GM23248 (cell line): Measurements from ENCODE around the gene LMX1A. TPM values are rescaled to one million over a fixed set of nuclear protein-coding genes. Genes with fewer than 3 reads are reported as not detected.

Source experiments
- DNase-seq: peaks from one replicate; pipeline ENCODE4 v3.0.0-alpha.2; 2015
- H2AFZ ChIP-seq: fragments of 200-600 bp; sonication (generic); 2 replicates; pipeline ENCODE4 v1.6.1; 2016; ENCODE audit warnings: antibody characterized with exemption
- H3F3A ChIP-seq: fragments of 200-600 bp; sonication (generic); 2 replicates; pipeline ENCODE4 v1.6.1; 2016; ENCODE audit warnings: mild to moderate bottlenecking, antibody characterized with exemption, mixed run types; ENCODE audit not compliant: insufficient read depth
- H3K27ac ChIP-seq: fragments of 200-600 bp; sonication (generic); 2 replicates; pipeline ENCODE4 v1.5.1; 2016; ENCODE audit warnings: mild to moderate bottlenecking
- H3K27me3 ChIP-seq: fragments of 200-600 bp; sonication (generic); replicated peaks from 2 replicates; pipeline ENCODE4 v1.6.1; 2016; ENCODE audit warnings: mild to moderate bottlenecking; ENCODE audit not compliant: insufficient read depth
- H3K36me3 ChIP-seq: fragments of 200-600 bp; sonication (generic); 2 replicates; pipeline ENCODE4 v1.6.1; 2016; ENCODE audit warnings: low read depth, mild to moderate bottlenecking
- H3K4me1 ChIP-seq: fragments of 200-600 bp; sonication (generic); 2 replicates; pipeline ENCODE4 v1.6.1; 2016; ENCODE audit warnings: mild to moderate bottlenecking; ENCODE audit not compliant: insufficient read depth
- H3K4me2 ChIP-seq: fragments of 200-600 bp; sonication (generic); one replicate; pipeline ENCODE4 v1.6.1; 2016; ENCODE audit warnings: mild to moderate bottlenecking; ENCODE audit not compliant: unreplicated experiment
- H3K4me3 ChIP-seq: fragments of 200-600 bp; sonication (generic); 2 replicates; pipeline ENCODE4 v1.5.1; 2016; ENCODE audit warnings: mild to moderate bottlenecking
- H3K79me2 ChIP-seq: fragments of 200-600 bp; sonication (generic); 2 replicates; pipeline ENCODE4 v1.6.1; 2016; ENCODE audit warnings: mild to moderate bottlenecking; ENCODE audit not compliant: insufficient read depth
- H3K9ac ChIP-seq: fragments of 200-600 bp; sonication (generic); 2 replicates; pipeline ENCODE4 v1.6.1; 2016; ENCODE audit warnings: mild to moderate bottlenecking
- H3K9me2 ChIP-seq: fragments of 200-600 bp; sonication (generic); 2 replicates; pipeline ENCODE4 v1.6.1; 2016; ENCODE audit warnings: mixed run types, mild to moderate bottlenecking, moderate library complexity; ENCODE audit not compliant: insufficient read depth
- H3K9me3 ChIP-seq: fragments of 200-600 bp; sonication (generic); one replicate; pipeline ENCODE4 v1.6.1; 2017; ENCODE audit warnings: low read depth
- H4K20me1 ChIP-seq: fragments of 200-600 bp; sonication (generic); 2 replicates; pipeline ENCODE4 v1.6.0; 2016; ENCODE audit not compliant: insufficient read depth
- EZH2 ChIP-seq: fragments of 200-600 bp; sonication (generic); IDR thresholded peaks from 2 replicates; pipeline ENCODE4 v1.6.1; 2018; ENCODE audit warnings: antibody characterized with exemption, mild to moderate bottlenecking; ENCODE audit not compliant: insufficient read depth, poor library complexity, severe bottlenecking
- EZH2phosphoT487 ChIP-seq: fragments of 200-600 bp; sonication (generic); IDR thresholded peaks from 2 replicates; pipeline ENCODE4 v1.6.1; 2018; ENCODE audit warnings: antibody characterized with exemption, moderate library complexity, mild to moderate bottlenecking, low read depth; ENCODE audit not compliant: insufficient read depth
- WGBS, 2 experiments: methylation state at CpG; one replicate each; pipeline ENCODE4 v1.1.6; 2015 to 2017; ENCODE audit warnings: low lambda C conversion rate in 2 of 2, low coverage in 1 of 2; ENCODE audit errors: missing lambda C conversion rate in 2 of 2; 5-methylcytosine and 5-hydroxymethylcytosine counted together
- in situ Hi-C: fragments of 300-500 bp; cut with MboI; formaldehyde crosslinking; loops from 2 replicates; pipeline ENCODE4 v1.15.0; 2020
- polyA plus RNA-seq: library from polyadenylated mRNA; unstranded; fragments of >200 nt; fragmentation: Nextera tagmentation; extraction: Ambion mirVana; gene quantifications from 2 replicates; pipeline ENCODE4 v1.2.1, GENCODE V29; 2016
- total RNA-seq: library from RNA; depleted of rRNA; stranded (reverse); fragments of >200 nt; shearing (Covaris generic); gene quantifications from 2 replicates; pipeline ENCODE4 v1.2.3, GENCODE V29; 2014

The LMX1A gene
- total and polyA plus RNA-seq, 2 experiments from 2014 or later = not detected

DNA sequence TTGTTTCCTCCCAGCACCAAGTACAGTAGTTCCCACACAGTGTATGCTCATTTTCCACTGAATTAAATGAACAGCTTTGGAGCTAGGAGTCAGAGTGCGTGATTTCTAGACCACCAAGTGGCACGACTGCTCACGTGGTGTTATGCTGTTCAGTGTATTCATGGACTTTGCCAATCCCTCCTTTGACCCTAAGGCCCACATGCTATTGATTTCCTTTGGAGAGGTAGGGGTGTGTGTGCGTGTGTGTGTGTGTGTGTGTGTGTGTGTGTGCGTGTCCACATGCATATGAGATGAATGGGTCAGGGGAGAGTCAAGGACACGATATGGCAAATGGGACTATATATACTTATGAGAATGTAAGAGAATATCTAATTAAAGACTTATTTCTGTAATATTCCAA, 177.2 kb downstream of the LMX1A start:
- DNase-seq = no peak
- Histone ChIP-seq H4K20me1 (no peaks in the 10 kb centered on the region), H3K9ac (no peak overlapping the region), H3K27ac (no peak overlapping the region), H3F3A (no peaks in the 10 kb centered on the region), H3K36me3 (no peaks in the 10 kb centered on the region), H3K4me2 (no peak overlapping the region), H3K27me3 (no peaks in the 10 kb centered on the region), H3K79me2 (no peaks in the 10 kb centered on the region), H3K4me1 (no peaks in the 10 kb centered on the region), H3K9me3 (no peaks in the 10 kb centered on the region), H3K4me3 (no peak overlapping the region), H3K9me2 (no peaks in the 10 kb centered on the region), H2AFZ (no peak overlapping the region)
- in situ Hi-C loops = no loop called here
- 11 to 17% methylated on average over 6 of the region's 6 CpGs for WGBS, 2 experiments
- TF ChIP-seq EZH2phosphoT487 (no peak), EZH2 (no peak)

DNA sequence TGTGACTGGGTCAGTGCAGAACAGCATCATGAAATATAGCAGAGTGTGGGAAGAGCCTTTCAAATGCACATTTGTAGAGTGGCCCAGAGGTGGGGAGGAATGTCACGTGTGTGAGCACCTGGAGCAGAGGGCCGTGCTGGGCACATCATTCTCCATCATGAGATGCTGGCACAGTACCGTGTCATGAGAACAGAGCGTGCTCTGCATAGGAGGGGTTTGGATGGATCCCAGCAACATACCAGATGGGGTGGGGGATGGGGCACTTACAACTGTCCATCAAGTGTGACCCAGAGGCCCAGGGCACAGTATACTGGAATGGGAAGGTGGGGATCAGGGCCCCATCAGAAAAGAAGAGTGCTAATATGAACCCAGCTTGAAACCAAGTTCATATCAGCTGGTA, 182.0 kb downstream of the LMX1A start:
- Histone ChIP-seq H3K79me2 (no peaks in the 10 kb centered on the region), H3K9me3 (no peaks in the 10 kb centered on the region), H3F3A (no peaks in the 10 kb centered on the region), H3K9ac (no peak overlapping the region), H3K4me2 (no peak overlapping the region), H3K27ac (no peak overlapping the region), H3K4me1 (no peaks in the 10 kb centered on the region), H3K4me3 (no peak overlapping the region), H4K20me1 (no peaks in the 10 kb centered on the region), H3K27me3 (no peaks in the 10 kb centered on the region; the same call in 1 of the 2 replicates), H3K36me3 (no peaks in the 10 kb centered on the region), H2AFZ (no peak overlapping the region), H3K9me2 (no peaks in the 10 kb centered on the region)
- TF ChIP-seq EZH2phosphoT487 = no peak
- TF ChIP-seq EZH2 = no peak
- DNase-seq = no peak
- in situ Hi-C loops = no loop called here
- 20 to 37% methylated on average over 4 of the region's 4 CpGs for WGBS, 2 experiments

DNA sequence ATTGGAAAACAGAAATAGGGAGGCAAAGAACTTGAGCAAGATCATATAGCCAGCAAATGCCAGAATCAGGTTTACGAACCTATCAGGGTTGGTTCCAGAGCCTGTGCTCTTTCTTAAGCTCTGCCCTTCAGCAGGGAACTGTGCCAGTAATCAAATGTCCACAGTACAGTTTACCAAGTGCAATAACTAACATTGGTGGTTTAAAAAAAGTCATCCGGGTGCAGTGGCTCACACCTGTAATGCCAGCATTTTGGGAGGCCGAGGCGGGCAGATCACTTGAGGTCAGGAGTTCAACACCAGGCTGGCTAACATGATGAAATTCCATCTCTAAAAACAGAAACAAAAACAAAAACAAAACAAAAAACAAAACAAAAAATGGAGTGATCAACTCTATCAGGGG, 182.7 kb downstream of the LMX1A start:
- no peaks in the 10 kb centered on the region for H3K79me2 ChIP-seq
- no peaks in the 10 kb centered on the region; the same call in 1 of the 2 replicates for H3K27me3 ChIP-seq
- H3K4me3 ChIP-seq = no peak overlapping the region
- H4K20me1 ChIP-seq = no peaks in the 10 kb centered on the region
- no peaks in the 10 kb centered on the region for H3K4me1 ChIP-seq
- in situ Hi-C loops = no loop called here
- no peak overlapping the region for H3K4me2 ChIP-seq
- H3K9ac ChIP-seq = no peak overlapping the region
- no peaks in the 10 kb centered on the region for H3K9me3 ChIP-seq
- H3F3A ChIP-seq = no peaks in the 10 kb centered on the region
- no peak overlapping the region for H2AFZ ChIP-seq
- no peak overlapping the region for H3K27ac ChIP-seq
- 38 to 47% methylated on average over 4 of the region's 4 CpGs for WGBS, 2 experiments
- no peak for TF ChIP-seq EZH2phosphoT487
- TF ChIP-seq EZH2 = no peak
- no peaks in the 10 kb centered on the region for H3K9me2 ChIP-seq
- no peak for DNase-seq
- no peaks in the 10 kb centered on the region for H3K36me3 ChIP-seq

DNA sequence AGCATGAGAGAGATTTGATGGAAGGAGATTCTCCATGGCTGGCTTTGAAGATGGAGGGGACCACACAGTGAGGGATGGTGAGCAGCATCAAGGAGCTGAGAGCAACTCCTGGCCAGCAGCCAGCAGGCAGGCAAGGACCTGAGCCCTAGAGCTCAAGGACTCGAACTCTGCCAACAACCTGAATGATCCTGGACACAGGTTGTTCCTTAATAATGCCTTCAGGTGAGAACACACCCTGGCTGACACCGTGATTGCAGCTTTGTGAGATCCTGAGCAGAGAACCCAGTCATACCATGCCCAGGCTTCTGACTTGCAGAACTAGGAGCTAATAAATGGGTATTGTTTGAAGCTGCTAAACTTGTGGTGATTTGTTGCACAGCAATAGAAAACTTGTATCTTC, 183.1 kb downstream of the LMX1A start:
- H3K4me3 ChIP-seq = no peak overlapping the region
- H3K4me2 ChIP-seq = no peak overlapping the region
- no peaks in the 10 kb centered on the region for H3K36me3 ChIP-seq
- H3K4me1 ChIP-seq = no peaks in the 10 kb centered on the region
- H4K20me1 ChIP-seq = no peaks in the 10 kb centered on the region
- H3K9ac ChIP-seq = no peak overlapping the region
- no peak overlapping the region for H2AFZ ChIP-seq
- H3K27ac ChIP-seq = no peak overlapping the region
- no peaks in the 10 kb centered on the region for H3K9me2 ChIP-seq
- H3K79me2 ChIP-seq = no peaks in the 10 kb centered on the region
- in situ Hi-C loops = no loop called here
- H3K9me3 ChIP-seq = no peaks in the 10 kb centered on the region
- H3K27me3 ChIP-seq = no peaks in the 10 kb centered on the region; the same call in 1 of the 2 replicates
- no peak for TF ChIP-seq EZH2phosphoT487
- no peak for TF ChIP-seq EZH2
- H3F3A ChIP-seq = no peaks in the 10 kb centered on the region
- DNase-seq = no peak
- 2 to 13% methylated on average over 2 of the region's 2 CpGs for WGBS, 2 experiments

GRCh38 chr1:165172666-165173065, 183.8 kb downstream of the LMX1A start:
- Histone ChIP-seq H2AFZ (no peak overlapping the region), H3K4me2 (no peak overlapping the region), H3K4me1 (no peaks in the 10 kb centered on the region), H3K9me3 (no peaks in the 10 kb centered on the region), H3K27ac (no peak overlapping the region), H3K9me2 (no peaks in the 10 kb centered on the region), H4K20me1 (no peaks in the 10 kb centered on the region), H3F3A (no peaks in the 10 kb centered on the region), H3K9ac (no peak overlapping the region), H3K27me3 (no peaks in the 10 kb centered on the region; the same call in 1 of the 2 replicates), H3K79me2 (no peaks in the 10 kb centered on the region), H3K4me3 (no peak overlapping the region), H3K36me3 (no peaks in the 10 kb centered on the region)
- DNase-seq = no peak
- no peak for TF ChIP-seq EZH2phosphoT487
- no peak for TF ChIP-seq EZH2
- in situ Hi-C loops = no loop called here
- WGBS, 2 experiments = 12 to 15% methylated on average over 2 of the region's 2 CpGs
